HUDEP-2 (cell line): Measurements from ENCODE around the gene MARS1.
"Not testable (repeated sequence)": the region's sequence is repeated elsewhere in the genome, so short reads cannot be mapped to it uniquely, and the experiment has no call there.

Experiments used
- DNase-seq, 76 experiments: peaks; one replicate each; lab custom pipeline; 2025; ENCODE audit not compliant: unreplicated experiment in 76 of 76; lab: John Stamatoyannopoulos, UW

Gene MARS1

GRCh38 chr12:57546438-57547287 is 58.8 kb downstream of the MARS1 start, which contains the start of gene DCTN2:
TSS of gene DCTN2 (minus strand) at chr12:57547192. CDS start at chr12:57547063, 129 bp downstream.
- peak in 74 of 76 experiments; percentile 43 to 98 (median 95) for DNase-seq

GRCh38 chr12:57547288-57548012 is 59.6 kb downstream of the MARS1 start:
- DNase-seq, result peak in 1 of 76 experiments; percentile 91

GRCh38 chr12:57548013-57548315 is 60.1 kb downstream of the MARS1 start:
- DNase-seq, result no peak

GRCh38 chr12:57548488-57548887 is 60.6 kb downstream of the MARS1 start:
- DNase-seq, result no peak

- DNase-seq, result no peak
Observed at GRCh38 chr12:57549203-57549908, 61.5 kb downstream of the MARS1 start.

GRCh38 chr12:57549909-57550640 is 62.2 kb downstream of the MARS1 start, which contains the start of gene KIF5A:
TSS of gene KIF5A (plus strand) at chr12:57550044. CDS start at chr12:57550272, 228 bp downstream.
- peak in 32 of 76 experiments; percentile 3 to 44 (median 24) for DNase-seq

- no peak for DNase-seq
Observed at GRCh38 chr12:57550641-57551549, 63.0 kb downstream of the MARS1 start.

- DNase-seq, result peak in 2 of 76 experiments; percentile 16 to 19
Observed at GRCh38 chr12:57551637-57552305, 63.9 kb downstream of the MARS1 start.

- DNase-seq, result peak in 69 of 76 experiments; percentile 21 to 82 (median 50)
Observed at GRCh38 chr12:57552306-57552651, 64.4 kb downstream of the MARS1 start.

- peak in 8 of 76 experiments; percentile 18 to 42 (median 28) for DNase-seq
Observed at GRCh38 chr12:57552835-57553313, 65.0 kb downstream of the MARS1 start.

GRCh38 chr12:57553343-57554202 is 65.7 kb downstream of the MARS1 start:
- no peak for DNase-seq

GRCh38 chr12:57554453-57554852 is 66.6 kb downstream of the MARS1 start:
- no peak for DNase-seq

- peak in 2 of 76 experiments; percentile 14 to 30 for DNase-seq
Observed at GRCh38 chr12:57554897-57555296, 67.0 kb downstream of the MARS1 start.

- no peak for DNase-seq
Observed at GRCh38 chr12:57558864-57559263, 71.0 kb downstream of the MARS1 start.

GRCh38 chr12:57560516-57560915 is 72.6 kb downstream of the MARS1 start:
- DNase-seq, result no peak

- DNase-seq, result not testable (repeated sequence)
Observed at GRCh38 chr12:57561117-57561516, 73.2 kb downstream of the MARS1 start.

- DNase-seq, result no peak
Observed at GRCh38 chr12:57563358-57563757, 75.5 kb downstream of the MARS1 start.
